GM18526 (cell line): Measurements from ENCODE around the gene CCDC34.

ENCODE experiments used
- POLR2A ChIP-seq: IDR thresholded peaks from 3 replicates; pipeline ENCODE4 v1.6.1; 2011; ENCODE audit not compliant: insufficient read length; ENCODE audit errors: extremely low read depth

The CCDC34 gene

DNA sequence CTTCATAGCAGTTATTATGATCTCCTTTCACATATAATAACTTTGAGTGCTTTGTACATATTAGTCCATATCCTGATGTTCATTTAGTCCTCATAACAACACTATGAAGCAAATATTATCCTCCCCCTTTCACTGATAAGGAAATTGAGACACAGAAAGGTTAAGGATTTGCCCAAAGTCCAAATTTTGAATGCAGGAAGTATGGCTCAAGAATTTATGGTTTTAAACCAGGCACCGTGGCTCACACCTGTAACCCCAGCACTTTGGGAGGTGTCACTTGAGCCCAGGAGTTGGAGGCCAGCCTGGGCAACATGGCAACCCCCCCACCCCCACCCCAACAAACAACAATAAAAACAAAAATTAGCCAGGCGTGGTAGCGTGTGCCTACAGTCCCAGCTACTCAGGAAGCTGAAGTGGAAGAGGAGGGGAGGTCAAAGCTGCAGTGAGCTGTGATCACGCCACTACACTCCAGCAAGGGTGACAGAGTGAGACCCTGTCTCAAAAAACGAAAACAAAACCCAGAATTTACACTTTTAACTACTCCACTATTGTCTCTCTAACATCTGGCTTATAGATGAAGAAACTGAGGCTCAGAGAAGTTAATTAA, 8.6 kb downstream of the CCDC34 start:
- no peak for TF ChIP-seq POLR2A

GRCh38 chr11:27353593-27354358, 9.2 kb downstream of the CCDC34 start:
- TF ChIP-seq POLR2A, result no peak

GRCh38 chr11:27352781-27353180, 10.2 kb downstream of the CCDC34 start:
- no peak for TF ChIP-seq POLR2A

DNA sequence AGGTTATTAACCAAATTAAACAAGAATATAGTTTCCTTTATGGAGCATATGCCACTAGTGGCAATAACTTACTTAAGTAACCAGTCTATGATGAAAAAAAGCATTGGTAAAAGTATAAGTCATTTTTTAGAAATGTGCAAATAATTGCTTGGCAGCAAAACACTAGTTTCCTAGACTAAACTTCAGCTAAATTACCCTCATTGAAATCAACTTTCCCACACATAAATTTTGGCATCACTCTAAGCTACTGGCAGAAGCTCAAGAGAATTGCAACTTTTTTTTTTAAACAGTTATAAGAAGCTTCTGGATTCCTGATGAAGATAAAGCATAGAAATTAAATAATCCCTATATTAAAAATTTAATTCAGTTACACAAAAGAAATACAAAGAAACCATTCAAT, 12.5 kb downstream of the CCDC34 start:
- no peak for TF ChIP-seq POLR2A

GRCh38 chr11:27349919-27350318, 13.1 kb downstream of the CCDC34 start:
- no peak for TF ChIP-seq POLR2A

DNA sequence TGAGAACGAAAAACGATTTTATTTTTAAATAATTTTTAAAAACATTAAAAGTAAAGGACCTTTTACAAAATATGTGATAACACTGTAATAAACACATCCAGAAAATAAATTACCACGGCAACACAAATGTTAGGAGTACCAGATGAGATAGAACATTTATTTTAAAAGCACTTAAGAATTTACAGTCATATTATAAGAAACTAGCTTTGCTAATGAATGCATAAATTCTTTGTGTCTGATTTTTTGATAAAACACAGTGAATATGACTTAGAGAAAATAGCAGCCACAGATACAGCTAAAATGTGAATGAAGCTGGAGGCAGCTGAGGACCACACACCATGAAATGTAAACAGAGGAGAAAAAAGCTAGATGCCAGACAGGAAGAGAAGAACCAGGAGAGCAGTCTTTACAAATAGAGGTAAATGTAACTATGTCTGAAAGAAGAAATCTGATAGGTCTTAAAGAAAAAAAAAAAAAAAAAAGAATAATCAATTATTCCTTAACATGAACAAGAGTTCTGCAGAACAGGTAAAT, 14.6 kb downstream of the CCDC34 start:
- no peak for TF ChIP-seq POLR2A

GRCh38 chr11:27347359-27348339, 15.4 kb downstream of the CCDC34 start:
- TF ChIP-seq POLR2A, result no peak

DNA sequence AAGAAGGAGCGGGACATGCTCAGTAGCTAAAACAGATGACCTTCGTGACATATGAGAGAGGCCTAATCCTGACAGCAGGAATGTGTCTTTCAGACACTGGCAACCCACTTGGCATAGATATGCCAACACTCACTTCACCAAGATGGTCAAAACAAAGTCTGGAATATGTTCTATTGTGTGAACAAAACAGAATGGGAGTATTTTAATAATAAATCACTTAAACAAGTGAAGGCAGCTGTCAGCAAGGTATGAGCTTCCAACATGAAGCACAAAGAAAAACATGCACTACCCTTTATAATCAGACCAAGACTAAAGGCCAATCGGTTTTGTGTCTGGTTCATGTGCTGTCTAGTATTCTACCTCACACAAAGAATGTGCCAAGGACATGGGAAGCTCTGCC, 23.1 kb downstream of the CCDC34 start:
- no peak for TF ChIP-seq POLR2A

DNA sequence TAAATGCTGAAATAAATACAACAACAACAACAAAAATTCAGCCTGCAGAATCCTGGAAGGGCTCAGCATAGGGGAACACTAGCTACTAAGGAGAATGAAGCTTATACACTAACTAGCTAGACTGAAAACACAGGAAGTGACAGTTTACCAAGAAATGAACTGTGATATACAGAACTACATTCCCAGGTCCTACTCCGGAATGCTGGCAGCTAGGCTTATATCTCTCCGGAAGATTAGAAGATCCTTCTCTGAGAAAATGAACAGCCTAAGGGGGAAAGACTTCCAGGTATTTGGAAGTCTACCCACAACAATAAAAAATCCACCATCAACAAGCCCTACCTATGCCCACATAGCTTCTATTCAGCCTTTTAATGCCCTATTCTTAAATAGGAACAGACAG, 31.0 kb downstream of the CCDC34 start:
- TF ChIP-seq POLR2A, result no peak

DNA sequence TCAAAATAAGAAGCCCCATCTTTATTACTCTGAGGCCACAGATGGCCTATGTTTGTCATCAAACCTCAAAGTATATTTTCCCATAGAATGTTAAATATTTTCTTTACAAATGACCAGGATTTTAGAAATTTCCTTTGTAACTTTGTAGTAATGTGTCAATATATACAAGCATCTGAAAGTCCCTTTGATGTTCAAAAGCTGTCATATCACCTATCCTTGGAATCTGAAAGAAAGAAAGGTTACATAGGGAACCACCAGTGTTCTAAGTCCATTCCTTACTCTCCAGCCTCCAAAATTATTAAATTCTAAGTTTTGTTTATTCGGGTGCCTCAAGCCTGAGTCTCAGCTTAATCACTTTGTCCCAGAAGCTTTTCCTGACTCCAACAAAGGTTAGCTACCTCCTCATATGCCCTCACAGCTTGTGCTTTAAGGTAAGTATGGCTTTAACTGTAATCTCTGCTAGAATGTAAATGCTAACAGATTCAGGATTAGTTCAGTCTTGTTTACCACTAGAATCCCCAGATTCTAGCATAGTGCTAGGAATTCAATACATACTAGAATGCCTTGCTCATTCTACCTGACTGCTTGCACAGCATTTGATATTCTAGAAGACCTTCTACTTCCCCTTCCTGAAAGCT, 32.3 kb downstream of the CCDC34 start:
- TF ChIP-seq POLR2A, result no peak

- TF ChIP-seq POLR2A, result no peak
Measured at GRCh38 chr11:27329867-27330632, 33.0 kb downstream of the CCDC34 start.

DNA sequence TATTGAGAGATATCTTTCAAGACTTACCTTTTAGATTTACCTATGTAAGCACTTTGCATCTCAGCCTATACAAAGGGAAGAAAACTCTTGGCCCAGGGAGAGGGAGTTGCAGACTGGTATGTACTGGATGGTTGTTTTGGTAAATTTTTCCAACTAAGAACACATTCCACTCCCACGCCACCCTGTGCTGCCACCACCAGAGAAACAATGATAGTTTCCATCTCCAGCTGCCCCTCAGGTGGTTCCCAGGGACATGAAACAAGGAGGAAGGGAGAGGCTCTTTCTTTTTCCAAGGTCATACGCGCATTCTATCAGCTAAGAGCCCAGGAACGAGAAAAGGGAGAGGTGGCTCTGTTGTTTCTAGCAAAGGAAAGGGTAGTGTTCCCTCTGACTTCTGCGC, 34.4 kb downstream of the CCDC34 start:
- no peak for TF ChIP-seq POLR2A

DNA sequence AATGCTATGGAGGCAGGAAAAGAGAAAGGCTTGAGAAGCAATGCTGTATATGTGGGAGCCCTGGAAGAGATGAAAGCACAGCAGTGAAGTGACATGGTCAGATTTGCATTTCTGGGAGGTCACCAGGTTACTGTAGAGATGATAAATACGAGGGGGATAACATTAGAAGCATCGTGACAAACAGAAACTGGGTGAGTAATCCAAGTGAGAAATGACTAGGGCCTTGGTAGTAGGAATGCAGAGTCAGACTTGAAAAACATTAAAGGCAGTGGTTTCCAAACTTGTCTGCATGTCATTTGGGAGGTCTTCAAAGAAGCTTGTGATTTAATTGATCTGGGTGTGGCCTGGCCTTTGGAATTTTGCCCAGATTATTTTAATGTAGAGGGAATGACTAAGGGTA, 43.9 kb downstream of the CCDC34 start:
- no peak for TF ChIP-seq POLR2A

DNA sequence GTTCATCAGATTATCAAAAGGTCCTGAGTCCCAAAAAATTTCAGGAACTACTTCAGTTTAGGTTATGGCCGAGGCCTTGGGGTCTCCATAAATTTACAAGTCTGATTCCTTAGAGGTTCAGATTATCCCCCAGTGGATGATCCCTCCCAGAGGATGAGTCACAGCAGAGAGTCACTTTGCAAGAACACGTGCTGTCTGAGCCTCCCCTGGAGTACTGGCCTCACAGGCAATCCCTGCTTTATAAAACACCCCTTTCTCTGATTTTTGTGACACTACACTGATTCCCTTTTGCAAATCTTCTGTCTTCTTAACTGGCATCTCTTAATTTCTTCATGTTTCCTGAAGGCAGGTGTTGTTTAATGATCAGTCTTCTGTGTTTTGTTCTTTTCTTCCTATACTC, 45.3 kb downstream of the CCDC34 start:
- TF ChIP-seq POLR2A, result no peak
